Duodenal mucosa (tissue), 2 donors: ENCODE measurements around the gene WNT7B.
"Not testable (repeated sequence)": the region's sequence is repeated elsewhere in the genome, so short reads cannot be mapped to it uniquely, and the experiment has no call there.

Experiments
- H3K27ac ChIP-seq: one replicate; pipeline ENCODE4 v1.7.0; 2013; ENCODE audit warnings: low read depth, low read length
- H3K27me3 ChIP-seq, 2 donors: one replicate each; pipeline ENCODE4 v1.7.0; 2013; ENCODE audit warnings: low read length in 2 of 2, control low read depth in 1 of 2; ENCODE audit not compliant: insufficient read depth in 2 of 2, control insufficient read depth in 1 of 2
- H3K36me3 ChIP-seq, 2 donors: one replicate each; pipeline ENCODE4 v1.7.0; 2013; ENCODE audit warnings: low read length in 2 of 2, control low read depth in 1 of 2; ENCODE audit not compliant: insufficient read depth in 2 of 2, control insufficient read depth in 1 of 2
- H3K4me1 ChIP-seq, 2 donors: one replicate each; pipeline ENCODE4 v1.7.0; 2013; ENCODE audit warnings: low read length in 2 of 2, control low read depth in 1 of 2; ENCODE audit not compliant: insufficient read depth in 2 of 2, control insufficient read depth in 1 of 2
- H3K4me3 ChIP-seq, 2 donors: one replicate each; pipeline ENCODE4 v1.7.0; 2013; ENCODE audit warnings: low read length in 2 of 2, low read depth in 1 of 2
- H3K9ac ChIP-seq, 2 donors: one replicate each; pipeline ENCODE4 v1.7.0; 2013; ENCODE audit warnings: low read length in 2 of 2, low read depth in 1 of 2
- H3K9me3 ChIP-seq, 2 donors: one replicate each; pipeline ENCODE4 v1.7.0; 2013; ENCODE audit warnings: low read length in 2 of 2, control low read depth in 1 of 2; ENCODE audit not compliant: control insufficient read depth in 1 of 2

The WNT7B gene

DNA sequence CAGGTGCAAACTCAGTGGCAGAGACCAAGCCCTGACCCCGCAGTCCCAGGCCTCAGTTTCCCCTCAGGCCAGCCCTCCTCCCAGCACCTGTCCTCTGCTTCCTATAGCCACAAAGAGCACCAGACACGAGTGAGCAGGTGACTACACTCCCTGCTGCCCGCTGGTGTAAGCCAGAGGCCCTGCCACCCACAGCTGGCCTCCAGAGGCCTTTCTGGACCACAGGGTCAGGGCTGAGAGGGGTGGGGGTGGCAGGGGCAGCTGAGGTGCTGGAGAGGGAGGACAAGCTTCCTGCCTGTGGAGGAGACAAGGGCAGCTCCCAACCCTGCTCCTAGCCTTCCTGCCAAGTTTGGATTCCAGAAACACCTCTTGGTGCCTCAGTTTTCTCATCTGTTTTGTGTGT lies 31.3 kb upstream of the WNT7B start:
- H3K4me3 ChIP-seq: no peak overlapping the region
- peak overlapping the region; percentile 75 for H3K27ac ChIP-seq
- no peaks in the 10 kb centered on the region for H3K36me3 ChIP-seq
- no peak overlapping the region for H3K9ac ChIP-seq
- H3K4me1 ChIP-seq: peaks cover 23 to 34% of the 10 kb centered on the region in 2 donors
- H3K27me3 ChIP-seq: no peaks in the 10 kb centered on the region
- peaks cover 6 to 8% of the 10 kb centered on the region in 2 donors for H3K9me3 ChIP-seq

- H3K27me3 ChIP-seq: no peaks in the 10 kb centered on the region
- no peak overlapping the region for H3K9ac ChIP-seq
- no peak overlapping the region for H3K4me3 ChIP-seq
- H3K4me1 ChIP-seq: peaks cover 19 to 32% of the 10 kb centered on the region in 2 donors
- H3K27ac ChIP-seq: peak overlapping the region; percentile 75
- H3K9me3 ChIP-seq: peaks cover 6 to 8% of the 10 kb centered on the region in 2 donors
- H3K36me3 ChIP-seq: no peaks in the 10 kb centered on the region
Measured at GRCh38 chr22:46007848-46008261, 30.9 kb upstream of the WNT7B start.

- Histone ChIP-seq H3K4me3 (peak overlapping the region in 1 of 2 donors; percentile 51), H3K27me3 (no peaks in the 10 kb centered on the region), H3K36me3 (no peaks in the 10 kb centered on the region), H3K9me3 (peaks cover 6 to 8% of the 10 kb centered on the region in 2 donors), H3K27ac (peak overlapping the region; percentile 75), H3K4me1 (peaks cover 16 to 30% of the 10 kb centered on the region in 2 donors), H3K9ac (peak overlapping the region; percentile 10 to 44)
Measured at GRCh38 chr22:46007003-46007847, 30.3 kb upstream of the WNT7B start.

DNA sequence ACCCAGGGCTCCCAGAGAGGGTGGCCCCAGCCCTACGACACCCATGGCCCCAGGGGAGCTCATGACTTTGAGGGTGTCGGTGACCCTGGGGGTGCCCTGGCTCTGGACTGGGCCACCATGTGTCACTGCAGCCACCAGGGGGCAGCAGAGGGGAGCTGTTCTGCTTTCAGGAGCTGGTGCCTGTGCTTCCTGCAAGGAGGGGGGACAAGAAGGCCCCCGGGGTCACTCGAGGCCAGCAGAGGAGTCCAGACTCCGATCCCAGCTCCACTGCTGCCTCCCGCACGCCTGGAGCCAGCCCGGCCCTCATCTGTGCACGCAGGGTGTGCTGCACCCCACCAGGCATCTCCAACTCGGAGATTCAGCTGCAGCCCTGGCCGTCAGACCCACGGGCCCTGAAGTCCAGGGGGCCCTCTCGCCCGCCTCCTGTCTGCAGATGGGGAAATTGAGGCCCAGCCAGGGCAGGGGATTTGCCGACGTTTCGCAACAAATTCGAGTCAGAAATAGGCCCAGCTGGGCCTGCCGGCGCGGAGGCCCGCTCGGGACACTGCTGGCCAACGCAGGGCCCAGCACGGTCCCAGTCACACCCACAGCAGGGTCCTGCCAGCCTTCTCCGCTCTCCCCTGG lies 29.5 kb upstream of the WNT7B start:
- H3K4me3 ChIP-seq: peak overlapping the region in 1 of 2 donors; percentile 51
- peak overlapping the region; percentile 75 for H3K27ac ChIP-seq
- no peaks in the 10 kb centered on the region for H3K27me3 ChIP-seq
- H3K9ac ChIP-seq: peak overlapping the region; percentile 10 to 44
- H3K36me3 ChIP-seq: no peaks in the 10 kb centered on the region
- H3K4me1 ChIP-seq: peaks cover 16 to 30% of the 10 kb centered on the region in 2 donors
- peaks cover 6 to 8% of the 10 kb centered on the region in 2 donors for H3K9me3 ChIP-seq

GRCh38 chr22:46005116-46005705 lies 28.2 kb upstream of the WNT7B start:
- H3K27me3 ChIP-seq, H3K27ac ChIP-seq, H3K9me3 ChIP-seq, H3K9ac ChIP-seq, H3K36me3 ChIP-seq, H3K4me3 ChIP-seq: not testable (repeated sequence)
- H3K4me1 ChIP-seq: peaks cover 16 to 35% of the 10 kb centered on the region in 2 donors

DNA sequence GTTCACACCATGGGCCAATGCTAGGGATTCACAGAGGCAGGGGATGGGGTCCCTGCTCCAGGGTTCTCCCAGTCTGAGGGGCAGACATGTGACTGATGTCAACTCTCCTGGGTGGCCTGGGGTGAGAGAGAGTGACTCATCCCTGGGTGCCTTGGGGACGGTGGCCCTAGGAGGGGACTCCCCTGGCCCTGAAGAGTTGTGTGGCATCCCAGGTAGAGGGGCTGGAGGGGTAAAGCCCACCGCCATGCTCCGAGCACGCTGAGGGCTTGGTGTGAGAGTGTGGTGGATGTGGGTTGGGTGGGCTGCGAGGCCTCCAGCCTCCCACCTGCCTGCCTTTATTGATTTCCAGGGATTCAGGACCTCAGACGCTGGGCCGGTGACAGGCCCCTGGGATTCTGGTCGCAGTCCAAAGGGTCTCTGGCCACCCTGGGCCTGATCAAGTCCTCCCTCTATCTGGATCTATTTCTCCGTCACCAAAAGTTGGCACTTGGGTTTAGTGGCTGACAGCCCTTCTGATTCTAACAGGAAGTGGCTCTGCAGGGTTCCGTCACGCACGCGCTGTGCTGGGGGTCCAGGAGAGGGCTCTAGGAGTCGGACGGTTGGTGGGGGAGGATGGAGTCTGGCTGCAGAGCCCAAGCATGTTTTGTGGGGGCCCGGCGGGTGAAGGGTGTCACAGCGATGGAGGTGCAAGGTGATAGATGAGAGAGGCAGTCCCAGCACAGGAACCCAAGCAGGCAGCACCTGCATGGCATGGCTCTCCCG lies 27.3 kb upstream of the WNT7B start:
- no peak overlapping the region for H3K4me3 ChIP-seq
- no peak overlapping the region for H3K9ac ChIP-seq
- H3K27ac ChIP-seq: no peak overlapping the region
- peaks cover 0 to 1% of the 10 kb centered on the region in 2 donors for H3K9me3 ChIP-seq
- peaks cover 16 to 35% of the 10 kb centered on the region in 2 donors for H3K4me1 ChIP-seq
- H3K27me3 ChIP-seq: no peaks in the 10 kb centered on the region
- no peaks in the 10 kb centered on the region for H3K36me3 ChIP-seq

GRCh38 chr22:46003271-46004091 lies 26.5 kb upstream of the WNT7B start:
- Histone ChIP-seq H3K36me3 (no peaks in the 10 kb centered on the region), H3K4me3 (no peak overlapping the region), H3K27me3 (no peaks in the 10 kb centered on the region), H3K4me1 (peaks cover 16 to 41% of the 10 kb centered on the region in 2 donors), H3K9me3 (no peaks in the 10 kb centered on the region), H3K9ac (no peak overlapping the region), H3K27ac (peak overlapping the region; percentile 10)

DNA sequence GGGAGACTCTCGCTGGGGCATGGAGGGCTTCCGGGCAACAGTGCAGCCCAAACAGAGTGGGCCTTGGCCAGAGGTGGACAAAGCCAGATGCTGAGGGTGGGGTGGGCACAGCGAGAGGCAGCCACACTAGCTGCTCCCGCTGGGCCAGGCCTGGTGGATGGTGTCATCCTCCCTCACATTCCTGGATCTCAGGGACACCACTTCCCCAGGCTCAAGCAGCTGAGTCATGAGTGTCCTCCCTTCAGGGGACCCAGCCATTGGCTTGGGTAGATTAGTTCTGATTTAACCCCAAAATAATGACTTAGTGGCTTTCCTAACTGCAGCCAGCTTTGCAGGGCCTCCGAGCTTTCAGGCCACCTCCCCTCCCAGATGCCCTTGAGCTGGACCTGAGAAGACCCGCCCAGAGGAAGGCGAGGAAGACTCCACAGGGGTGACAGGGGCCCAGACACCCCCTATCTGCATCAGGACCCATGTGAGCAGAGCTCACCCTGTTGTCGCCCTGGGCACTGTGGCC lies 25.9 kb upstream of the WNT7B start:
- Histone ChIP-seq H3K9me3 (no peaks in the 10 kb centered on the region), H3K4me3 (no peak overlapping the region), H3K27ac (peak overlapping the region; percentile 10), H3K4me1 (peaks cover 16 to 42% of the 10 kb centered on the region in 2 donors), H3K36me3 (no peaks in the 10 kb centered on the region), H3K9ac (no peak overlapping the region), H3K27me3 (no peaks in the 10 kb centered on the region)

- no peak overlapping the region for H3K9ac ChIP-seq
- no peaks in the 10 kb centered on the region for H3K36me3 ChIP-seq
- no peak overlapping the region for H3K27ac ChIP-seq
- peaks cover 18 to 40% of the 10 kb centered on the region in 2 donors for H3K4me1 ChIP-seq
- no peaks in the 10 kb centered on the region for H3K27me3 ChIP-seq
- H3K4me3 ChIP-seq: no peak overlapping the region
- no peaks in the 10 kb centered on the region for H3K9me3 ChIP-seq
Measured at GRCh38 chr22:46001426-46002106, 24.6 kb upstream of the WNT7B start.
